ENCODE measurements around the gene VEGFA.

Gene VEGFA

GRCh38 chr6:43793154-43793874 lies 23.3 kb downstream of the VEGFA start:
- no peak overlapping the region for H3K4ac ChIP-seq (ENCODE audit: low read depth, low read length)
- no peaks in the 10 kb centered on the region for H3K36me3 ChIP-seq (ENCODE audit: control insufficient read depth in 1 of 2, insufficient read depth in 2 of 2, low read length in 2 of 2)
- H3K14ac ChIP-seq (ENCODE audit: low read length) = no peak overlapping the region
- H3K23ac ChIP-seq (ENCODE audit: low read length) = no peak overlapping the region
- H3K27ac ChIP-seq (ENCODE audit: low read depth, low read length) = no peak overlapping the region
- no peak overlapping the region for H3K4me2 ChIP-seq (ENCODE audit: low read length)
- H2BK5ac ChIP-seq (ENCODE audit: low read depth, low read length, poor library complexity) = no peak overlapping the region
- no peaks in the 10 kb centered on the region for H3K9me3 ChIP-seq (ENCODE audit: insufficient read depth, low read depth, low read length)
- no peak overlapping the region for H3K4me3 ChIP-seq (ENCODE audit: low read depth, low read length)
- no peaks in the 10 kb centered on the region for H3K27me3 ChIP-seq (ENCODE audit: insufficient read depth, low read length)
- no peak overlapping the region for H3K9ac ChIP-seq (ENCODE audit: low read length)
- peak overlapping the region; percentile 39 for H2AK5ac ChIP-seq (ENCODE audit: low read length)
- H2AFZ ChIP-seq (ENCODE audit: insufficient read depth, low read length, poor library complexity) = no peak overlapping the region
- H4K12ac ChIP-seq (ENCODE audit: low read depth, low read length) = no peak overlapping the region
- H4K91ac ChIP-seq (ENCODE audit: low read depth, low read length) = peak overlapping the region; percentile 59
- no peak for DNase-seq
- peaks cover 10 to 13% of the 10 kb centered on the region in 2 experiments for H3K4me1 ChIP-seq (ENCODE audit: control insufficient read depth in 1 of 2, insufficient read depth in 2 of 2, low read length in 2 of 2)
- no peaks in the 10 kb centered on the region for H3K79me2 ChIP-seq (ENCODE audit: control insufficient read depth, insufficient read depth, low read length, poor library complexity)
- no peak overlapping the region for H3K18ac ChIP-seq (ENCODE audit: low read length)
- no peak overlapping the region for H4K8ac ChIP-seq (ENCODE audit: low read depth, low read length)
- peak overlapping the region; percentile 15 for H2BK12ac ChIP-seq (ENCODE audit: low read length)
- peaks cover 15% of the 10 kb centered on the region for H3K79me1 ChIP-seq (ENCODE audit: low read length)
- WGBS (ENCODE audit: extremely low coverage, insufficient coverage, insufficient read length) = no CpG with 5 or more reads among the region's 5 CpGs
- no peak overlapping the region for H2BK120ac ChIP-seq (ENCODE audit: insufficient read depth, low read length, poor library complexity)

- H3K27ac ChIP-seq (ENCODE audit: low read depth, low read length) = no peak overlapping the region
- H2BK120ac ChIP-seq (ENCODE audit: insufficient read depth, low read length, poor library complexity) = no peak overlapping the region
- H3K79me2 ChIP-seq (ENCODE audit: control insufficient read depth, insufficient read depth, low read length, poor library complexity) = peaks cover 2% of the 10 kb centered on the region
- no peak overlapping the region for H3K23ac ChIP-seq (ENCODE audit: low read length)
- no peak overlapping the region for H3K14ac ChIP-seq (ENCODE audit: low read length)
- no peak overlapping the region for H3K18ac ChIP-seq (ENCODE audit: low read length)
- H3K36me3 ChIP-seq (ENCODE audit: control insufficient read depth in 1 of 2, insufficient read depth in 2 of 2, low read length in 2 of 2) = no peaks in the 10 kb centered on the region
- no peak for DNase-seq
- H3K9me3 ChIP-seq (ENCODE audit: insufficient read depth, low read depth, low read length) = no peaks in the 10 kb centered on the region
- no peak overlapping the region for H4K8ac ChIP-seq (ENCODE audit: low read depth, low read length)
- no peak overlapping the region for H2AFZ ChIP-seq (ENCODE audit: insufficient read depth, low read length, poor library complexity)
- H3K4me3 ChIP-seq (ENCODE audit: low read depth, low read length) = no peak overlapping the region
- H3K79me1 ChIP-seq (ENCODE audit: low read length) = peaks cover 19% of the 10 kb centered on the region
- H3K4me1 ChIP-seq (ENCODE audit: control insufficient read depth in 1 of 2, insufficient read depth in 2 of 2, low read length in 2 of 2) = peaks cover 15 to 19% of the 10 kb centered on the region in 2 experiments
- H3K9ac ChIP-seq (ENCODE audit: low read length) = no peak overlapping the region
- no peak overlapping the region for H4K12ac ChIP-seq (ENCODE audit: low read depth, low read length)
- H4K91ac ChIP-seq (ENCODE audit: low read depth, low read length) = peak overlapping the region; percentile 59
- WGBS (ENCODE audit: extremely low coverage, insufficient coverage, insufficient read length) = no CpG with 5 or more reads among the region's 9 CpGs
- H3K4ac ChIP-seq (ENCODE audit: low read depth, low read length) = no peak overlapping the region
- no peak overlapping the region for H3K4me2 ChIP-seq (ENCODE audit: low read length)
- peak overlapping the region; percentile 15 for H2BK12ac ChIP-seq (ENCODE audit: low read length)
- peak overlapping the region; percentile 39 for H2AK5ac ChIP-seq (ENCODE audit: low read length)
- no peaks in the 10 kb centered on the region for H3K27me3 ChIP-seq (ENCODE audit: insufficient read depth, low read length)
- no peak overlapping the region for H2BK5ac ChIP-seq (ENCODE audit: low read depth, low read length, poor library complexity)
These were observed 23.8 kb downstream of the VEGFA start for GRCh38 chr6:43793875-43794242.

GRCh38 chr6:43795421-43795820 lies 25.4 kb downstream of the VEGFA start:
- H2BK5ac ChIP-seq (ENCODE audit: low read depth, low read length, poor library complexity) = no peak overlapping the region
- DNase-seq = no peak
- no peak overlapping the region for H4K12ac ChIP-seq (ENCODE audit: low read depth, low read length)
- peaks cover 2% of the 10 kb centered on the region for H3K79me2 ChIP-seq (ENCODE audit: control insufficient read depth, insufficient read depth, low read length, poor library complexity)
- peaks cover 25 to 33% of the 10 kb centered on the region in 2 experiments for H3K4me1 ChIP-seq (ENCODE audit: control insufficient read depth in 1 of 2, insufficient read depth in 2 of 2, low read length in 2 of 2)
- WGBS (ENCODE audit: extremely low coverage, insufficient coverage, insufficient read length) = no CpG with 5 or more reads among the region's 8 CpGs
- H4K8ac ChIP-seq (ENCODE audit: low read depth, low read length) = no peak overlapping the region
- H2BK120ac ChIP-seq (ENCODE audit: insufficient read depth, low read length, poor library complexity) = peak overlapping the region; percentile 26
- peak overlapping the region; percentile 1 for H3K14ac ChIP-seq (ENCODE audit: low read length)
- peaks cover 30% of the 10 kb centered on the region for H3K79me1 ChIP-seq (ENCODE audit: low read length)
- peak overlapping the region; percentile 74 for H4K91ac ChIP-seq (ENCODE audit: low read depth, low read length)
- H3K9me3 ChIP-seq (ENCODE audit: insufficient read depth, low read depth, low read length) = no peaks in the 10 kb centered on the region
- H3K4me2 ChIP-seq (ENCODE audit: low read length) = no peak overlapping the region
- H3K4ac ChIP-seq (ENCODE audit: low read depth, low read length) = no peak overlapping the region
- no peaks in the 10 kb centered on the region for H3K36me3 ChIP-seq (ENCODE audit: control insufficient read depth in 1 of 2, insufficient read depth in 2 of 2, low read length in 2 of 2)
- H3K9ac ChIP-seq (ENCODE audit: low read length) = no peak overlapping the region
- no peak overlapping the region for H2AFZ ChIP-seq (ENCODE audit: insufficient read depth, low read length, poor library complexity)
- H3K4me3 ChIP-seq (ENCODE audit: low read depth, low read length) = no peak overlapping the region
- no peak overlapping the region for H3K23ac ChIP-seq (ENCODE audit: low read length)
- H2AK5ac ChIP-seq (ENCODE audit: low read length) = no peak overlapping the region
- no peaks in the 10 kb centered on the region for H3K27me3 ChIP-seq (ENCODE audit: insufficient read depth, low read length)
- H3K18ac ChIP-seq (ENCODE audit: low read length) = no peak overlapping the region
- peak overlapping the region; percentile 47 for H3K27ac ChIP-seq (ENCODE audit: low read depth, low read length)
- H2BK12ac ChIP-seq (ENCODE audit: low read length) = peak overlapping the region; percentile 25

GRCh38 chr6:43796168-43796567 lies 26.2 kb downstream of the VEGFA start:
- Histone ChIP-seq H3K4me3 (ENCODE audit: low read depth, low read length) (no peak overlapping the region), H2AK5ac (ENCODE audit: low read length) (no peak overlapping the region), H3K36me3 (ENCODE audit: control insufficient read depth in 1 of 2, insufficient read depth in 2 of 2, low read length in 2 of 2) (no peaks in the 10 kb centered on the region), H3K4ac (ENCODE audit: low read depth, low read length) (no peak overlapping the region), H3K4me1 (ENCODE audit: control insufficient read depth in 1 of 2, insufficient read depth in 2 of 2, low read length in 2 of 2) (peaks cover 25 to 33% of the 10 kb centered on the region in 2 experiments), H2BK12ac (ENCODE audit: low read length) (no peak overlapping the region), H2BK120ac (ENCODE audit: insufficient read depth, low read length, poor library complexity) (peak overlapping the region; percentile 21), H3K18ac (ENCODE audit: low read length) (no peak overlapping the region), H3K79me2 (ENCODE audit: control insufficient read depth, insufficient read depth, low read length, poor library complexity) (peaks cover 2% of the 10 kb centered on the region), H3K4me2 (ENCODE audit: low read length) (no peak overlapping the region), H4K8ac (ENCODE audit: low read depth, low read length) (no peak overlapping the region), H3K9ac (ENCODE audit: low read length) (no peak overlapping the region), H3K27me3 (ENCODE audit: insufficient read depth, low read length) (no peaks in the 10 kb centered on the region), H4K91ac (ENCODE audit: low read depth, low read length) (peak overlapping the region; percentile 74), H3K23ac (ENCODE audit: low read length) (no peak overlapping the region), H4K12ac (ENCODE audit: low read depth, low read length) (no peak overlapping the region), H2BK5ac (ENCODE audit: low read depth, low read length, poor library complexity) (no peak overlapping the region), H3K27ac (ENCODE audit: low read depth, low read length) (peak overlapping the region; percentile 47), H3K14ac (ENCODE audit: low read length) (peak overlapping the region; percentile 48), H3K9me3 (ENCODE audit: insufficient read depth, low read depth, low read length) (no peaks in the 10 kb centered on the region), H2AFZ (ENCODE audit: insufficient read depth, low read length, poor library complexity) (no peak overlapping the region), H3K79me1 (ENCODE audit: low read length) (peaks cover 33% of the 10 kb centered on the region)
- WGBS (ENCODE audit: extremely low coverage, insufficient coverage, insufficient read length) = no CpG with 5 or more reads among the region's 5 CpGs
- DNase-seq = no peak

Measured in trophoblast cell (in vitro differentiated cells and primary cell).